Measurements from ENCODE around the gene RNF112. TPM values are rescaled to one million over a fixed set of nuclear protein-coding genes. Genes with fewer than 3 reads are reported as not detected.

Gene RNF112, protein sequence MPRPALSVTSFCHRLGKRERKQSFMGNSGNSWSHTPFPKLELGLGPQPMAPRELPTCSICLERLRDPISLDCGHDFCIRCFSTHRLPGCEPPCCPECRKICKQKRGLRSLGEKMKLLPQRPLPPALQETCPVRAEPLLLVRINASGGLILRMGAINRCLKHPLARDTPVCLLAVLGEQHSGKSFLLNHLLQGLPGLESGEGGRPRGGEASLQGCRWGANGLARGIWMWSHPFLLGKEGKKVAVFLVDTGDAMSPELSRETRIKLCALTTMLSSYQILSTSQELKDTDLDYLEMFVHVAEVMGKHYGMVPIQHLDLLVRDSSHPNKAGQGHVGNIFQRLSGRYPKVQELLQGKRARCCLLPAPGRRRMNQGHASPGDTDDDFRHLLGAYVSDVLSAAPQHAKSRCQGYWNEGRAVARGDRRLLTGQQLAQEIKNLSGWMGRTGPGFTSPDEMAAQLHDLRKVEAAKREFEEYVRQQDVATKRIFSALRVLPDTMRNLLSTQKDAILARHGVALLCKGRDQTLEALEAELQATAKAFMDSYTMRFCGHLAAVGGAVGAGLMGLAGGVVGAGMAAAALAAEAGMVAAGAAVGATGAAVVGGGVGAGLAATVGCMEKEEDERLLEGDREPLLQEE
- polyA plus RNA-seq (ENCODE audit: insufficient read length in 4 of 4), result 1 to 10 TPM in 2 of 4 donors, under 1 TPM in 2; 0.88 to 1.9 (median 1.4) TPM

DNA sequence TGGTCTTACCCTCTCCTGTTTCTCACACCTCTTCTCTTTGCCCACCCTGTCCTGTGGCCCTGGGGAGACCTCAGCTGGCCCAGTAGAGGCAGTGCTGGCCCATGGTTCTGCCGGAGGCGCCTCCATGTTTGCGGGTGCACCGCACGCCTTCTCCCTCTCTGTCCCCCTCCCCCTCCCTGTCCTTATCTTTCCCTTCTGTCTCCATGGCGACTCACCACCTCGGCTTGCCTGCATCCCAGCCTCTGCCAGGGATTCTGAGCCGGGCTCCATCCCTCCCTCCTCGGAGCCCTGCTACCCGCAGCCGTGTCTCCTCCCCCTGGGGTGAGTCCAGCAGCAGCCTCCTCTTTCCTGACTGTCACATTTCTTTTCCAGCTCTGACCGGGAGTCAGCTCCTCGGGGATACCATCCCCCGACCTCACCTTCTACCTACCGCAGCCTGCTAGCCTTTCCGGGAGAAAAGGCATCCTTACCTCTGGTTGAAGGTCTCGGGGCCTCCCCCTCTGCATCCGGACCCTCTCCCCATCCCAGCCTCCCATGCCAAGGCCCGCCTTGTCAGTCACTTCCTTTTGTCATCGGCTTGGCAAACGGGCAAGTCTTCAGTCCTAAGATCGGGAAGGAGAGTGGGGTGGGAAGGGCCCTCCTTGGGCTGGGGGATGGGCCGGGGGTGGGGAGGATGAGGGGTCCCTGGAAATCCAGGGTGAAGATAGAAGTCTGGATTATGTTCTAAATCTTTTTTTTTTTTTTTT, at the start of gene RNF112:
TSS of gene RNF112 (plus strand) at position 358 of the 746 bp plus-strand sequence. CDS start at position 535, 177 bp downstream.
- no peak for DNase-seq (ENCODE audit: low read depth in 4 of 4, low spot score in 3 of 4)

GRCh38 chr17:19361326-19361725, 49.7 kb upstream of the RNF112 start:
- DNase-seq (ENCODE audit: low read depth in 4 of 4, low spot score in 3 of 4), result no peak

GRCh38 chr17:19361944-19362276, 49.1 kb upstream of the RNF112 start:
- no peak for DNase-seq (ENCODE audit: low read depth in 4 of 4, low spot score in 3 of 4)

GRCh38 chr17:19362277-19363113, 48.5 kb upstream of the RNF112 start, which contains the start of gene B9D1:
Gene B9D1, minus strand, starts transcription at chr17:19362723. Its CDS starts 154 bp downstream, at chr17:19362569.
- DNase-seq (ENCODE audit: low read depth in 4 of 4, low spot score in 3 of 4), result peak; percentile 86 to 98 (median 88)

- DNase-seq (ENCODE audit: low read depth in 4 of 4, low spot score in 3 of 4), result no peak
Measured at GRCh38 chr17:19363114-19363438, 48.0 kb upstream of the RNF112 start.

- no peak for DNase-seq (ENCODE audit: low read depth in 4 of 4, low spot score in 3 of 4)
Measured at GRCh38 chr17:19363460-19364035, 47.5 kb upstream of the RNF112 start.

- no peak for DNase-seq (ENCODE audit: low read depth in 4 of 4, low spot score in 3 of 4)
Measured at GRCh38 chr17:19364699-19365498, 46.1 kb upstream of the RNF112 start.

- DNase-seq (ENCODE audit: low read depth in 4 of 4, low spot score in 3 of 4), result no peak
Measured at GRCh38 chr17:19365499-19365817, 45.6 kb upstream of the RNF112 start.

DNA sequence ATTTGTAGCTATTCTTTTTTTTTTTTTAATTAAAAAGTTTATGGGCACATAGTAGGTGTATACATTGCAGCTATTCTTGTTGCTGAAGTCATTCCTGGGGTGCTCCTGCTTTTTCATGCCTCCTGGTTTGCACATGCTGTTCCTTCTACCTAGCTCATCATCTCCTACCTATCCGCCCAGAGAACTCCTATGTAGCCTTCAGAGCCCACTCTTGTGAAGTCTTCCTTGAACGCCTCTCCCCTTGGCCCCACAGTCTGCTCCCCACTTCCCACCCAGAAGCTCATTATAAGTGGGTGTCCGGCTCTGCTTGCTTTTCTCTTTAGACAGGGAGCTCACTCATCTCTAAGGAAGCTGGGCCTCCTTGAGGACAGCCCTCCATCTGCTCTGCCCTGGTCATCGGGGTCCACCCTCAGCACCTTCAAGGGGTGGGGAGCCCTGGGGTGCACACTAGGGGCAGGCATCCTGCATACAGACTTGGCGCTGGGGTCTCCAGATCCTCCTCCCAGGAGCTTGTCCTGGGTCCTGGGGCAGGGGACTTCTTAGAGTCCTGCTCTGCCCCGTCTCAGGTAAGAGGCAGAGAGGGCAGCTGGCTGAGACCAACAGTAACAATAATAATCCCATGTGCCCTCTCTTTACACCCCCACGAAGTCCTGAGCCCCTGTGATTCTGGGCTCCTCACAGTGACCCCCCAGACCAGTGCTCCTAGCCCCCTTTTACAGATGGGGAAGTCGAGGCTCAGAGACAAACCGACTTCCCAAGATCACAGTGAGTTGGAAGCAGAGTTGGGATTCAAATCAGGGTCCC, 45.0 kb upstream of the RNF112 start:
- no peak for DNase-seq (ENCODE audit: low read depth in 4 of 4, low spot score in 3 of 4)

DNA sequence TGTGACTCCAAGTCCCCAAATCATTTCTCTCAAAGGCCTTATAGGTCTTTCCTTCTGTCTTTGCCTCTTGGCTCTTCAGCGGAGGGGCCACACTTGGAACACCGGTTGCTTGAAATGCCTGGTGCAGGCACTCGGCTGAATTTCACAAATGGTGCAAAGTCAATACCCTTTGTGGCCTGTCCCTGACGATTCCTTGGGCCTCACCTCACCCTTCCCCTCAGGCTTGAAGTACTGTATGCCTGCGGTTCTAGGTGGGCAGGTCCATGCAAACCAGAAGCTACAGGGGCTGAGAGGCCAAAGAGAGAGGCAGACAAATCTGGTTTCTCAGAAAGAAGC, 44.4 kb upstream of the RNF112 start:
- no peak for DNase-seq (ENCODE audit: low read depth in 4 of 4, low spot score in 3 of 4)

GRCh38 chr17:19368229-19368628, 42.8 kb upstream of the RNF112 start:
- DNase-seq (ENCODE audit: low read depth in 4 of 4, low spot score in 3 of 4), result no peak

GRCh38 chr17:19369107-19369778, 41.8 kb upstream of the RNF112 start:
- DNase-seq (ENCODE audit: low read depth in 4 of 4, low spot score in 3 of 4), result no peak

- no peak for DNase-seq (ENCODE audit: low read depth in 4 of 4, low spot score in 3 of 4)
Measured at GRCh38 chr17:19369846-19370492, 41.1 kb upstream of the RNF112 start.

DNA sequence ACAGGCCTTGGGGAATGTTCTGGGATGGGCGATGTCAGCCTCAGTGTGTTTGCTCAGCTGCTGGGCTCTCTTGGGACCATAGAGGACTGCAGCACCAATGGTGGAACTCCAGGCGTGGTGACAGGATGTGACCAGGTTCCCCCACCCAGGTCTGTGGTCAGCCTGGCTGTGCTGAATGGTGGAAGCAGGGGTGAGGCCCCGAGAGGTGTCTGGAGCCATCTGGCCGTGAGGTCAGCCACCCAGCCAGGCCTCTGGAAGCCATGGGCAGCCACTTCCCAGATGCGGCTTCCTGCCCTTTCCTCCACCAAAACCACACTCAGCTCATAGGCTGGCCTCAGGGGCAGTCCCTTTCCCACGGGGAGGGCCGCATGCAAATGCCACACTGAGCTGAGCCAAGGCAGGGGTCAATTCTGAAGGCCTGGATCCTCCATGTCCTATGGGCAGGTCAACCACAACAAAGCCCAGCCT, 40.5 kb upstream of the RNF112 start:
- no peak for DNase-seq (ENCODE audit: low read depth in 4 of 4, low spot score in 3 of 4)

GRCh38 chr17:19371259-19372010, 39.6 kb upstream of the RNF112 start:
- DNase-seq (ENCODE audit: low read depth in 4 of 4, low spot score in 3 of 4), result no peak

GRCh38 chr17:19372011-19372370, 39.0 kb upstream of the RNF112 start:
- no peak for DNase-seq (ENCODE audit: low read depth in 4 of 4, low spot score in 3 of 4)

GRCh38 chr17:19372439-19372838, 38.6 kb upstream of the RNF112 start:
- no peak for DNase-seq (ENCODE audit: low read depth in 4 of 4, low spot score in 3 of 4)

Measured in right renal pelvis (tissue), 4 donors.